SK-N-SH (cell line): ENCODE results near the gene SDC3.

Experiments used
- CHD2 ChIP-seq: fragments of 150-350 bp; IDR thresholded peaks from 2 replicates; pipeline ENCODE4 v1.6.1; 2018; ENCODE audit warnings: low read length; ENCODE audit not compliant: partially characterized antibody
- CTCF ChIP-seq: fragments of 200-600 bp; sonication (generic); IDR thresholded peaks from 2 replicates; pipeline ENCODE4 v1.6.1; 2017; ENCODE audit warnings: antibody characterized with exemption, mild to moderate bottlenecking, moderate library complexity
- ELF1 ChIP-seq: IDR thresholded peaks from 2 replicates; pipeline ENCODE4 v1.4.0; 2012
- EP300 ChIP-seq, 2 experiments: IDR thresholded peaks; 2 replicates each; pipeline versions ENCODE4 v1.4.0 to v1.6.1; 2012; ENCODE audit warnings: borderline replicate concordance in 1 of 2, low read depth in 1 of 2, low read length in 1 of 2
- EZH2phosphoT487 ChIP-seq: fragments of 200-600 bp; sonication (generic); IDR thresholded peaks from 2 replicates; pipeline ENCODE4 v1.6.1; 2017; ENCODE audit warnings: low read depth, mixed run types, mild to moderate bottlenecking, antibody characterized with exemption, moderate library complexity, borderline replicate concordance
- MAX ChIP-seq: IDR thresholded peaks from 2 replicates; pipeline ENCODE4 v1.4.0; 2012; ENCODE audit warnings: low read depth
- NRF1 ChIP-seq: IDR thresholded peaks from 2 replicates; pipeline ENCODE4 v1.6.1; 2012; ENCODE audit warnings: low read depth, mild to moderate bottlenecking, low read length
- POLR2AphosphoS5 ChIP-seq: IDR thresholded peaks from 2 replicates; pipeline ENCODE4 v1.6.1; 2012; ENCODE audit warnings: low read depth, low read length
- RAD21 ChIP-seq: IDR thresholded peaks from 2 replicates; pipeline ENCODE4 v1.6.1; 2012; ENCODE audit warnings: mild to moderate bottlenecking, low read length
- RCOR1 ChIP-seq: fragments of 150-350 bp; IDR thresholded peaks from 2 replicates; pipeline ENCODE4 v1.6.1; 2017; ENCODE audit warnings: antibody characterized with exemption, low read length
- SIN3A ChIP-seq: IDR thresholded peaks from 2 replicates; pipeline ENCODE4 v1.6.1; 2012; ENCODE audit warnings: low read depth, mild to moderate bottlenecking, low read length, moderate library complexity, borderline replicate concordance
- SMC3 ChIP-seq: IDR thresholded peaks from 2 replicates; pipeline ENCODE4 v1.6.1; 2012; ENCODE audit warnings: low read depth, low read length, improper control_type of control experiment
- TAF1 ChIP-seq: IDR thresholded peaks from 2 replicates; pipeline ENCODE4 v1.6.1; 2012; ENCODE audit warnings: low read depth, mild to moderate bottlenecking, low read length, moderate library complexity, borderline replicate concordance
- TCF12 ChIP-seq: IDR thresholded peaks from 2 replicates; pipeline ENCODE4 v1.4.0; 2012

DNA sequence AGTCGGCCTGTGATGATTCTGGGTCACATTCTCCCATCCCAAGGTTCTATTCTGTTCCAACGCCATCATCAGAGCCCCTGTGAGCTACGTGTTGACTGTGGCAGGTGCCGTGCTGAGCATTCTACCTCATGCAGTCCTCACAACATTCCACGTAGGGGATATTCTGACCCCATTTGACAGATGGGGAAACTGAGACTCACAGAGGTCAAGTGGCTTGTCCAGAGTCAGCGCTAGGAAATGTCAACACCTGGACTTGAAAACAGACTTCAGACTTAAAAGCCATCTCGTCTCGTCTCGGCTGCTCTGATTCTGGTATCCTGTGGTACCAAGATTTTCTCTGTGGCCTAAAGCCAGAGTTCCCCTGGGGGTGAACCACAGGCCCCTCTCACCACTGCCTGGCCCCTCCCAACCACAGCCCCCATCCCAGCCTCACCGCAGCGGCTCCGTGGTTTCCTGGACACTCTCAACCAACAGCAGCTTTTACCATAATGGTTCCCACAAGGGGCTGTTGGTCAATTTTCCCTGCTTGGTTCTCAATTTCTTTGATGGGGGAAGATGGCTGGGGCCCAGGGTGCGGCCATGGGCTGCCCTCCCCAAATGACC, 39.6 kb downstream of the SDC3 start:
- no peak for TF ChIP-seq TCF12
- TF ChIP-seq CTCF: no peak
- no peak for TF ChIP-seq SIN3A
- no peak for TF ChIP-seq RAD21
- no peak for TF ChIP-seq ELF1
- no peak for TF ChIP-seq CHD2
- TF ChIP-seq EZH2phosphoT487: no peak
- TF ChIP-seq POLR2AphosphoS5: no peak
- TF ChIP-seq SMC3: no peak
- TF ChIP-seq EP300 (IDR thresholded peaks at IDR 0.05; ENCODE audit: borderline replicate concordance in 1 of 2, low read depth in 1 of 2, low read length in 1 of 2): no peak
- TF ChIP-seq RCOR1: no peak
- no peak for TF ChIP-seq NRF1
- no peak for TF ChIP-seq TAF1
- no peak for TF ChIP-seq MAX
